Sigmoid colon (tissue), 4 donors: ENCODE data around the gene STK11.

ENCODE experiments used
- POLR2AphosphoS5 ChIP-seq, 4 donors: sonication (generic); formaldehyde crosslinking; IDR thresholded peaks; one replicate each; pipeline ENCODE4 v1.6.1; 2017; ENCODE audit warnings: antibody characterized with exemption in 4 of 4
- TF ChIP-seq, protein P1 (sequence below), 4 experiments: fragments of 450-650 bp in 3 of 4; fragments of 200-600 bp in 1 of 4; IDR thresholded peaks; one replicate each; pipeline ENCODE4 v1.5.1; 2016 to 2019; ENCODE audit warnings: antibody characterized with exemption in 4 of 4, mild to moderate bottlenecking in 3 of 4, moderate library complexity in 2 of 4

DNA sequence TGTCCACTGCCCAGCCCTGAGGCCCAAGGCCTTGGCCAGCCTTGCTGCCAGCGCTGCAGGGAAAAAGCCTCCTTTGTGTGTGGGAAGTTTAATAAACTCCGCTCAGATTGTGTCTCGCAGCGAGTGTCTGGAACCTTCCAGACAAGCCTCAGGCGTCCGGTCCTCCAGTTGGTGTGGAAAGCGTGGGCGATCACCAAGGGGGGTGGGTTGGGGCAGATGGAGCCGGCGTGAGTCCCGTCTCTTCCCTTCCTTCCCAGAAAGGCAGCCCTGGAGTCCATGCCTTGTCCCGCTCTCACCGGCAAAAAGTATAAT, 4.6 kb downstream of the STK11 start:
- TF ChIP-seq, protein P1, sequence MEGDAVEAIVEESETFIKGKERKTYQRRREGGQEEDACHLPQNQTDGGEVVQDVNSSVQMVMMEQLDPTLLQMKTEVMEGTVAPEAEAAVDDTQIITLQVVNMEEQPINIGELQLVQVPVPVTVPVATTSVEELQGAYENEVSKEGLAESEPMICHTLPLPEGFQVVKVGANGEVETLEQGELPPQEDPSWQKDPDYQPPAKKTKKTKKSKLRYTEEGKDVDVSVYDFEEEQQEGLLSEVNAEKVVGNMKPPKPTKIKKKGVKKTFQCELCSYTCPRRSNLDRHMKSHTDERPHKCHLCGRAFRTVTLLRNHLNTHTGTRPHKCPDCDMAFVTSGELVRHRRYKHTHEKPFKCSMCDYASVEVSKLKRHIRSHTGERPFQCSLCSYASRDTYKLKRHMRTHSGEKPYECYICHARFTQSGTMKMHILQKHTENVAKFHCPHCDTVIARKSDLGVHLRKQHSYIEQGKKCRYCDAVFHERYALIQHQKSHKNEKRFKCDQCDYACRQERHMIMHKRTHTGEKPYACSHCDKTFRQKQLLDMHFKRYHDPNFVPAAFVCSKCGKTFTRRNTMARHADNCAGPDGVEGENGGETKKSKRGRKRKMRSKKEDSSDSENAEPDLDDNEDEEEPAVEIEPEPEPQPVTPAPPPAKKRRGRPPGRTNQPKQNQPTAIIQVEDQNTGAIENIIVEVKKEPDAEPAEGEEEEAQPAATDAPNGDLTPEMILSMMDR (IDR thresholded peaks at IDR 0.05): no peak
- no peak for TF ChIP-seq POLR2AphosphoS5 (IDR thresholded peaks at IDR 0.05)
